HG03520 (cell line): Measurements from ENCODE around the gene CASKIN1.

Experiments used
- ATAC-seq: cut with Tn5 transposase; IDR thresholded peaks from one replicate; pipeline ENCODE4 v1.9.1; 2021; ENCODE audit warnings: mild to moderate bottlenecking, moderate library complexity; ENCODE audit not compliant: unreplicated experiment

CASKIN1 gene

DNA sequence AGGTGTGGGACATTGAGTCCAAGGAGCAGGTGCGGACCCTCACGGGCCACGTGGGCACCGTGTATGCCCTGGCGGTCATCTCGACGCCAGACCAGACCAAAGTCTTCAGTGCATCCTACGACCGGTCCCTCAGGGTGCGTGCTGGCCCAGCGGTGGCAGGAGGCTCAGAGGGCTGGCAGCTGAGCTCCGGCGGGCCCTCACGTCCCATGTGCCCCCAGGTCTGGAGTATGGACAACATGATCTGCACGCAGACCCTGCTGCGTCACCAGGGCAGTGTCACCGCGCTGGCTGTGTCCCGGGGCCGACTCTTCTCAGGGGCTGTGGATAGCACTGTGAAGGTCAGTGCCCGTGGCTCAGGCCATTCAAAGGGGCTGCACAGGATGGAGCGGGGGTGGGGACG lies 20.4 kb downstream of the CASKIN1 start:
- no peak for ATAC-seq

DNA sequence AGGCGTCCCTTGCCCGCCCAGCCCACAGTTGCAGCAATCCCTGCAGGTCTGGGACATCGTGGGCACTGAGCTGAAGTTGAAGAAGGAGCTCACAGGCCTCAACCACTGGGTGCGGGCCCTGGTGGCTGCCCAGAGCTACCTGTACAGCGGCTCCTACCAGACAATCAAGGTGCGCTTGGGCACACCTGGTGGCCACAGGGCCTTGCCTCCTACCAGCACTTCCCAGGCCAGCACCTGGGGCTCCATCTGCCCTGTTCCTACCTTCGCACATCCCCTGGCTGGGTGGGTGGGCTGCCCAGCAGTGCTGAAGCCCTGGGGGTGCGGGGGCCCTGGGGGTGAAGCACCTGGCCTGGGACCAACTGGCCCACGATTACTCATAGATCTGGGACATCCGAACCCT lies 21.0 kb downstream of the CASKIN1 start:
- ATAC-seq = no peak

DNA sequence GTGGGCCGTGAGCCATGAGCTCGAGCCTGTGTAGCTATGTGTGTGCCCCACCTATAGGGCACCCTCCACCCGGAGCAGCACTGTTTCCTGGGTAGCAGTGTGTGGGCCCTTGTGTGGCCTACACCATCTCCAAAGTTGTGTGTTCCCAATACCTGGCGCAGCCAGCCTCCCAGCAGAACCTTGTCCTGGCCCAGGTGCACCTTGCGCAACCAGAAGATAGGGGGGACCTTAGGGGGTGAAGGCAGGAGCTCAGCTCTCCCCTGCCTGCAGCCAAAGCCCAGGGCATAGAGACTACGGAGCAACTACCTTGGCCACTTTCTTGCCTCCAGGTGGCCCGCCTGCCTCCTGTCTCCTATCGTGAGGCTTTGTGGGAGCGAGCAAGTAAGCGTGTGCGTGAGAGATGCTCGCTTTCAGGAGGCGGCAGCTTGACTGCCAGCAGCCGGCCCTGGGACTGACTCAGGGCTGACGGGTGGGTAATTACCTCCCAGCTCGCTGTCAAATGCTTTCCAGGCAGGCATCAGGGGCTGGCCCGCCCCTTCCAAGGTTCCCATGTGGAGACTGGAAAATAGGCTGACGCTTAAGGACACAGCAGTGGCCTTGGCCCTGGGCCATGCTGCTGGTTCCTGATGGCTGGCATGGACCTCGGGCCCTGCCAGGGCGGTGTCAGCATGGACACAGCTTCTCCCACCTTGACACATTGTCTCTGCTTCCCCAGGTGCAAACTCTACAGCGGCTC lies 21.8 kb downstream of the CASKIN1 start:
- ATAC-seq = no peak

DNA sequence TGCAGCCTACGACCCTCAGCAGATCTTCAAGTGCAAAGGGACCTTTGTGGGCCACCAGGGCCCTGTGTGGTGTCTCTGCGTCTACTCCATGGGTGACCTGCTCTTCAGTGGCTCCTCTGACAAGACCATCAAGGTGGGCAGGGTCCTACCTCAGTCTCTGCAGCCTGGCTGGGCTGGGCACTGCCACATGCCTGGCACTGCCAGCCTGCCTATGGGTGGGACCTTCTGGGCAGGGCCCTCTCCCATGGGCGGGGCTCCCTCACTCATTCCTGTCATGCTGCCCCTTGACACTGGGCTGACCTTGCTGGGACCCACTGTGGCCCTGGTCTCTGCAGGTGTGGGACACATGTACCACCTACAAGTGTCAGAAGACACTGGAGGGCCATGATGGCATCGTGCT lies 22.5 kb downstream of the CASKIN1 start:
- ATAC-seq = no peak

DNA sequence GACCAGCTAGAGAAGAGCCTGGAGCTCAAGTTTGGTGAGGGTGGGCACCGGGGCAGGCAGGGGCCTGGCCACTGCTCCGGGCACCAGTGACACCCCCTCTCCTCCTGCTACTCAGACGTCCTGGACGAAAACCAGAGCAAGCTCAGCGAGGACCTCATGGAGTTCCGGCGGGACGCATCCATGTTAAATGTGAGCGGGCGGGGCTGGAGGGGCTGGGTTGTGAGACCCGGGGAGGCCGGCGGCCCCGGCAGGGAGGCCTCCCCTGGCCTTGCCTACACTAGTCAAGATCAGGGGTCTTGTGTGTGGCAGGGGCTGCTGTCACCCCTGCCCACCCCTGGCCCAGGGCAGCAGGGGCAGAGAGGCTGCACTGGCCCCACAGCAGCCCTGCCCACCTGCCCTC lies 23.0 kb downstream of the CASKIN1 start:
- no peak for ATAC-seq

DNA sequence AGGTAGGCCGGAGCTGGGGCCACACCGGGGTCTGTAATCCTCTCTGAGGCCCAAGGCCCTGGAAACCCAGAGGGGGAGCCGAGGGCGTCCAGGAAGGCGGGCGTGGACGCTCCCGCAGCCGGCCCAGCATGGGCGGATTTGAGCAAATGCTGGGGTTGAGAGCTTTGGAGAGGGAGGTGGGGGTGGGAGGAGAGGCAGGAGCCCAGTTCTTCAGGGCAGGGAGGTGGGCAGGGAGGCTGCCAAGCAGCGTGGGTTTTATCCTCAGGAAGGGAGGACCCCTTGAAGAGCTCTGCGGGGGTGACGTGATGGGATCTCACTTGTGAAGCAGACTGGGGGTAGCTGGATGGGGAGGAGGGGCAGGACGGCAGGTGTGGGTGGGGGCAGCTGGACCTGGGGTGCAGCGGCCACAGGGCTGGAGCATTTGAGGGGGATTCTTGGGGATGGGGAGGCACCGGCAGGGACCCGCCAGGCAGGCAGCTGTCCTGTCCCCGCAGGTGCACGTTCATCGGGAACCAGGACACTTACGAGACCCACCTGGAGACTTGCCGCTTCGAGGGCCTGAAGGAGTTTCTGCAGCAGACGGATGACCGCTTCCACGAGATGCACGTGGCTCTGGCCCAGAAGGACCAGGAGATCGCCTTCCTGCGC lies 23.6 kb downstream of the CASKIN1 start:
- ATAC-seq = no peak

DNA sequence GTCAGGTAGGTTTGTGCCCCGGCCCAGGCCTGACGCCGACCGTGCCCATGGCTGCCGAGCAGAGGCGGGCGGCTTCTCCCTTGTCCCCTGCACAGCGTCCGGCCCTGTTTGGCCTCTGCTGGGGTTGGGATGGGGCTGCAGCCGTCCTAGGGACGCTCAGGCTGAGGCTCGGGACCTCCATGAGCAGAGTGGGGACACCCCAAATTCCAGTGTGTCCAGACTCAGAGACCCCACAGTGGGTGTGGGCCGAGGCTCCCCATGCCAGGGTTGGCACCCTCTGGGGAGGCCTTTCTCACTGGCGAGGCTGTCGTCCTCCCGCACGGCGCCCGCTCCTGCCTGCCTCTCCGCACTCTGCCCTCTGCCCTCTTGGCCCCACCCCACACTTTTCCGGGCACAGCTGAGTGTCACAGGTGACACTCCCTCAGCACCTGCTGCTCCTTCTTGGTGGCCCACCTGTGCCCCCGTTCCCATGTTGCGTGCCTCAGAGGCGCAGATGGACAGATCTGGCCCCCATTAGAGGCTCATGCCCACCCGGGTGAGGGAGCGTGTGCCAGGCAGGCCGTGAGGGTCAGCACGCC lies 24.7 kb downstream of the CASKIN1 start:
- ATAC-seq = no peak

DNA sequence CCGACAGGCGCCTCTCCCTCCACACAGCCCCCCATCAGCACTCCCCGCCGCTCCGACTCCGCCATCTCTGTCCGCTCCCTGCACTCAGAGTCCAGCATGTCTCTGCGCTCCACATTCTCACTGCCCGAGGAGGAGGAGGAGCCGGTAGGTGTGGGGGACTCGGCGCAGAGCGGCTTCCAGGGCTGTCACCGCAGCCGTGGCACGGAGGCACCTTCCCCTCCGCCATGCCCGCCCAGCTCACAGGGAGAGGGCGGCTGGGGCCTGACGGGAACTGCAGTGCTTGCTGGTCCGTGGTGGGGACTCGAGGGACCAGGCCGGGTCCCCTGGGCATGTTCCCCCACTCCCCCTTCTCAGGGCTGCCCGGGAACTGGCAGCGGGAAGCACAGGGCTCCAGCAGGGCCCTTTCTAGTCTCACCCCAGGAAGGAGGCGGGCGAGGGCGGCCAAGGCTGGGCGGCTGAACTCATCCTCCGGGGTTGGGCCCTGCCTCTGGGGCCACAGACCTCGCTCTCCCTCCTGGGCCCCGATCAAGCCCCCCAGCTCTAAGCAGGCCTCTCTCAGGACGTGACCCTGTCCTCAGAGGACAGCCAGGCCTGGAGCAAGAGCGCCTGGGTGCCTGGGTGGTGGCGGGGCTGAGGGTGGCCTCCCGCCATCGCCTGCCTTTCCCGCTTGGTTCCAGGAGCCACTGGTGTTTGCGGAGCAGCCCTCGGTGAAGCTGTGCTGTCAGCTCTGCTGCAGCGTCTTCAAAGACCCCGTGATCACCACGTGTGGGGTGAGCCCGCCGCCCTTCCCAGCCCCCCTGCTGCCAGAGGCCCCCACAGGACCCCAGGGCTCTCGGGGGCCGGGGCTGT lies 25.6 kb downstream of the CASKIN1 start:
- no peak for ATAC-seq

DNA sequence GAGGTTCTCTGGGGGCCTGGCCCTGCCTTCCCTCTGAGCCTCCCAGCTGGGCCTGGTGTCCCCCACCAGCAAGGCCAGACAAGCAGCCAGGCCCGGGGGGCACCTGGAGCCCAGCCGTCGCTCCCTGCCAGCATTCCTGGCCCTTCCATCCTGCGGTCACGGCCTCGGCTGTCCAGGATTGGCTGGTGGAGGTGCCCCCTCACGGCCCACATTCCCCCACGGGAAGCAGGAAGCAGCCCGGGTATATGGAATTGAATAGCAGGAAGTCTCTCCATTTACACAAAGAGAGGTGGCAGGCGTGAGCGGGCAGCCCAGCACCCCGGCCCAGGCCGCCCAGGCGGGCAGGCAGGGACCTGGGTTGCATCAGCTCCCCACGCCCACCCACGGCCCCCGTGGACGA lies 26.3 kb downstream of the CASKIN1 start:
- no peak for ATAC-seq

DNA sequence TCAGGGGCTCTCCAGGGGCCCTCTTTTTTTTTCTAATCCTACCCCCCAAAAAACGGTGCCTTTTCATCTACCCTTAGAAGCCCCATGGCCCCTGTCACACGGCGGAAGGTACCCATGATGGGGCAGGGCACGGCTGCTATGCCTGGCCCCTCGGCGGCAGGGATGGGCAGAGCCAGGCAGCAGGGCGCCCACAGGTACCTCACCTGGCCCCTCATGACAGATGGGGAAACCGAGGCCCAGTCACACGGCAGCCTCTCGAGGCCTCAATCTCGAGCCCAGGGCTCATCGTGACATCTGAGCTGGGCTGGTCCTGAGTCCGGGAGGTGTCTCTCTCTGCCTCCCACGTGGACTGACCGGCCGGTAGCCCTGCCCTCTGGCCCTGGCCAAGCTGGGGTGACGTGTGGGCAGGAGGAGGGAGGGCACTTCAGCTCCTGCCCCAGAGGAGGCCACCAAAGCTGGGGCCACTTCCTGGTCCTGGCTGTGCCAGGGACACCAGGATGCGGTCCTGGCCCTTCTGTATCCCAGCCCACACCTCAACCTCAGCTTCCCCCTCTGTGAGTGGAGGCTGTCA lies 29.3 kb downstream of the CASKIN1 start:
- no peak for ATAC-seq

DNA sequence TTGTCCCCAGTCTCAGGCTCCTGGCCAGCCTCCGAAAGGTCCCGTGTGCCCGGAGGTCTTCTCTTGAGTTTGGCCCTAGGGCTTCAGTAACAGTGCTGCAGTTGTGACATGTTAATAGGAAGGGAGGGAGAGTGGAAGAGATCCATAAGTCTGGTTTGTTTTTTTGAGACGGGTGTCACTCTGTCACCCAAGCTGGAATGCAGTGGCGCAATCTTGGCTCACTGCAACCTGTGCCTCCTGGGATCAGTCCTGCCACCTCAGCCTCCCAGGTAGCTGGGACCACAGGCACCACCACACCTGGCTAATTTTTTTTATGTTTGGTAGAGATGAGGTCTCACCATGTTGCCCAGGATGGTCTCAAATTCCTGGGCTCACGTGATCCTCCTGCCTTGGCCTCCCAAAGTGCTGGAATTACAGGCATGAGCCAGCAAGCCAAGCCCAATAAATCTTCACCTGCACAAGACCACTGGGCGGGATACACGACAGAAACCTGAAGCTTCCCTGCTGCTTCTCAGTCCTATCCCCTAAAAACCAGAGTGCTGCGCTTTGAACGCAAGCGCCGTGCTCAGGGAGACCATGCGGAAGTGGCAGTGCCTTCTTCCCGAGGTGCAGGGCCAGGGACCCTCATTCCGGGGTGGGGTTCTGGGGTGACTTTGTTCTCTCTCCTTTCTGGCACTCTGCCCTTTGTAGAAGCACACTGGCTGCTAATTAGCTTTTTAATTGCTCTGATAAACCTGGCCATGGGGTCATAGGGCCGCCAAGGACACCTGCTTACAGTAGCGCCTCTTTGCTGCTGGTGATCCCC lies 29.9 kb downstream of the CASKIN1 start:
- no peak for ATAC-seq

DNA sequence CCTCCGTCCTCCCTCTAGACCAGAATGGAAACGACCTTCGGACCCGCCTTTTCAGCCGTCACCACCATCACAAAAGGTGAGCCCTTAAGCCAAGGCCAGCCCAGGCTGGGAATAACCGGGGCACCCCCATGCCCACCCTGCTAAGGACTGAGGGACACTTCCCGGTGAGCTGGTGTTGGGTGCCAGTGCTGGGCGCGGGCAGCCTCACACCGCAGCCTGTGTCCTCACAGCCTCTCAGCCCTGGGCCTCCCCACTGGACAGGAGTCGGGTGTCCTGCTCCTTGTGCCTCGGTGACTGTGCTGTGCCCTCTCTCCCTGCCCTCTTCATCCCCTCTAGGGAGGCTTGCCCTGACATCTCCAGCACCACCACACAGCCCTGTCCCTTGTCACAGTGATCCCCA lies 30.5 kb downstream of the CASKIN1 start:
- no peak for ATAC-seq

DNA sequence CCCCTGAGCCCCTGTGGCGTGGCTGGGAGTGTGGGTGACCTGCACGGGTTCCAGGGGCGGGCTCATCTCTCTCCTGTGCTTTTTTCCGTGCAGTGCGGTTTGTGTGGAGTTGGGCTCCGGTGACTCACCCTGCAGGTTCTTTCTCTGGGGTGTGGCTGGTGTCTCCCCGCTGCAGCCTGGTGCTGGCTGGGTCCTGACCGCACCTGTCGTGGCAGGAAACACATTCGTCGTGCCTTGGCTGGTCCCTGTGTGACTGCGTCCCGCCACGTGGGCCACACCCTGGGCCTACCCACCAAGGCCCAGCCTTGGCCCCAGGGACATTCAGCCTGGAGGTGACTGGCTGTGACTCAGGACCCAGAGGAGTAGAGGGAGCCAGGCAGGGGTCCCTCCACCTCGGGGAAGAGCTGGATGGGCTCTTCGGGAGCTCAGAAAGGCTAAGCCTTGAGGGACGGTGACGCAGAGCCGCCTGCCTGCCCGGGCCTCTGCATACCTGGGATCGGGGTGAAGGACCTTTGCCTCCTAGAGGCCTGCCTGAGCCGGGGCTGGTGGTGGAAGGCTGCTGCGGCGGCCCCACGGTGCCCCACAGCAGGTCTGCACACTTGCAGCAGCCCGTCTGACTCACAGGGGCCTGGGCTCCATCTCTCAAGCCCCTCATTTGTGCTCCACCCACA lies 33.1 kb downstream of the CASKIN1 start:
- no peak for ATAC-seq

DNA sequence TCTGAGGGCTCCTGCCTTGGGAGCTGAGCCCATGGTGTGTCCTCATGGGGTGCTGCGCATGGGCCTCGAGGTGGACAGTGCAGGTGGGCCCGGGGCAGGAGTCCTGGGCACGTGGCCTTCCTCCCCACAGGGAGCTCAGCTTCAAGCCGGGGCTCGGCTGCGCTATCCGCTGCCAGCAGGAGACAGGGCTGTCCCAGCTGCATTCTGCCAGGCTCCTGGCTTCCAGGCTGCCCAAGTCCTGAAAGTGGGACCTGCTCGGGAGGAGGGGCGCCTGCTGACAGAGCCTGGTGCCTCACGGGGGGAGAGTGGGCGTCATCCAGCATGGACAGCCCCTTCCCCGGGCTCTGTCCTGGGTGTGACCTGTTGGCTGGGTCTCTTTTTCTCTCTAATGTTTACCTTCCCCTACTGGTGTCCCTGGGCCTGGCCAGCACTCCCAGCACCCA lies 33.7 kb downstream of the CASKIN1 start:
- no peak for ATAC-seq

DNA sequence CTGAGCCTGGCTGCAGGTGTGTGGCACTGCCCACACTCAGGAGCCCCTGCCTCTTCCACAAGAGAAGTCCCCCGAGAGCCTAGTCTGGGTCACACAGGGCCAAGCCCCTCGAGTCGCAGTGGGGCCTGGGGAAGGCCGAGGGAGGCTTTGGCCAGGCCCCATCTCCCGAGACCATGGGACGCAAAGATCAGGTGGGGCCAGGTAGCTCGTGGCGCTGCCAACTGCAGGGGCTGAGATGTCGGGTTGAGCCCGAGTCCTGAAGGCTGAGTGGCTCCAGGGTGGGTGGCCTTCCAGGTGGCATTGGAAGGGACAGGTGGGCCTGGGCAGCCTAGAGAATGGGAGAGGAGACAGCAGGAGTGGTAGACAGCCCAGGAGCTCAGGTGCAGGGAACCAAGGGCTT lies 34.5 kb downstream of the CASKIN1 start:
- ATAC-seq = no peak

DNA sequence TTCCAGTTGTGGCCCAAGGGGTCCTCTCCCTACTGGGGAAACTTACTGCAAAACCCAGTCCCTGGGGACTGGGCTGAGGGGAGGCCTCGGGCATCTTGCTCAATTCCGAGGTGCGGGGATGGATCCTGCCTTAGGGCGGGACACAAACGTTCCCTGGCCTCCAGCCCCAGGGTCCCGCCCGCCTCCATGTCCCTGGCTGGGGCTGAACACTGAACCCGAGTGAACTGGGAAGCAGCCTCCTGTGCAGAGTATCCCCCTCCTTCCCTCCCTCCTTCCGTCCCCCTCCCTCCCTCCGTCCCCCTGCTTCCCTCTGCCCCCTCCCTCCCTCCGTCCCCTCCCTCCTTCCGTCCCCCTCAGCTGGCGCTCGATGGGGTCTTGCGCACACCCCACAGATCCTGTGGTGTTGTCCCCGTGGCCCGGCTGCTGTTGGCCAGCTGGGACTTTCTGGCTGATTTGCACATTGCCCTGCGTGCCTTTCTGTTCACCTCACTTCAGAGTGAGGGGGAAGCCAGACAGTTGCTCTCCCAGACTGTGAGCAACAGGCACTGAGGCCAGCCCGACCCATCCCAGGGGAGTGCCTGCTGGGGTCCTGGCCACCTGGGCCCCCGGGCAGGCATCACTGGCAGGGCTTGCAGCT lies 35.4 kb downstream of the CASKIN1 start:
- ATAC-seq = no peak

DNA sequence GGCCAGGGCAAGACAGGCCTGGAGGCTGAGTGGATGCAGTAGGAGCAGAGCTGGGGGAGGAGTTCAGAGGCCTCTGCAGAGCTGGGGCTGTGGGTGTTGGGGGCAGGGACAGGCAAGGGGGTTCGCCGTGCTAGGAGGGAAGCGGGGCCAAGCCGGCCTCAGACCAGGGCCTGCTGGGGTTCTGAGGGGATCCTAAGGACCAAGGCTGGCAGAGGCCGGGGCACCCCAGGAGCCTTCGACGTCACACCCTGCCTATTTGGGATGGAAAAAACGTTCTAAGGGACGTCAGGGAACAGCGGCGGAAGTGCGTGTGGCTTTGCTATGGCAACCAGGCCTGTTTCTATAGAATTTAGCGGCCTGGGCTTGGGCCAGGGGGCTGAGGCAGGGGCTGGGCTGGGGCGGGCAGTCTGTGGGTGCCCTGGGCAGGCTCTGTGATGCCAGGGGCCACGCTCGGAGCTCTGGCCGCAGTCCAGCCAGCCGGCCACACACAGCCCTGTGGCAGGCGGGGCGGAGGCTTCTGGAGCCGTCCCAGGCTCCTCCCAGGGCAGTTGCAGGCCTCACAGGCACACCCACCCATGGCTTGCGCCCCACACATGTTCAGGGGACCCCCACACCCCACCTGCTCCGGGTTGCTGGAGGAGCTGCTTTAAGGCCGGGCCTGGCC lies 37.1 kb downstream of the CASKIN1 start:
- no peak for ATAC-seq

DNA sequence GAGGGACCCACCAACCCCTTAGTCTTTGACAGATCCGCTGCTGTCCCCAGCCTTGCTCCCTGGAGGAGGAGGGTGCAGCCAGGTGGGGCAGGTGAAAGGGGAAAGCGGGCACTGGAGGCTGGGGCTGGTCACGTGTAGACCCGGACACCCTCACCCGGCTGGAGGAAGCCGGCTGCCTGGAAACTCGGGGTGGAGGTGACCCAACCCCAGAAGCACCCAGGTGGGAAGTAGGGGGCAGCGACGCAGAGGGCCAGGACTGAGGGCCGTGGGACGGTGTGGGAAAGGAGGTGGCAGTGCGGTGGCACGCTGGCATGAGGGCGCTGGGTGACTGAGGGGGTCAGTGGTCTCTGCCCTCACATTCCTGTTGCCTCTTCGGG lies 38.2 kb downstream of the CASKIN1 start:
- no peak for ATAC-seq
